HG03442 (cell line): ENCODE results near the gene AGBL2.
"Not testable (repeated sequence)": the region's sequence is repeated elsewhere in the genome, so short reads cannot be mapped to it uniquely, and the experiment has no call there.

Experiments
- ATAC-seq: cut with Tn5 transposase; IDR thresholded peaks from one replicate; pipeline ENCODE4 v1.9.1; 2021; ENCODE audit warnings: mild to moderate bottlenecking, moderate library complexity; ENCODE audit not compliant: unreplicated experiment

Gene AGBL2, protein sequence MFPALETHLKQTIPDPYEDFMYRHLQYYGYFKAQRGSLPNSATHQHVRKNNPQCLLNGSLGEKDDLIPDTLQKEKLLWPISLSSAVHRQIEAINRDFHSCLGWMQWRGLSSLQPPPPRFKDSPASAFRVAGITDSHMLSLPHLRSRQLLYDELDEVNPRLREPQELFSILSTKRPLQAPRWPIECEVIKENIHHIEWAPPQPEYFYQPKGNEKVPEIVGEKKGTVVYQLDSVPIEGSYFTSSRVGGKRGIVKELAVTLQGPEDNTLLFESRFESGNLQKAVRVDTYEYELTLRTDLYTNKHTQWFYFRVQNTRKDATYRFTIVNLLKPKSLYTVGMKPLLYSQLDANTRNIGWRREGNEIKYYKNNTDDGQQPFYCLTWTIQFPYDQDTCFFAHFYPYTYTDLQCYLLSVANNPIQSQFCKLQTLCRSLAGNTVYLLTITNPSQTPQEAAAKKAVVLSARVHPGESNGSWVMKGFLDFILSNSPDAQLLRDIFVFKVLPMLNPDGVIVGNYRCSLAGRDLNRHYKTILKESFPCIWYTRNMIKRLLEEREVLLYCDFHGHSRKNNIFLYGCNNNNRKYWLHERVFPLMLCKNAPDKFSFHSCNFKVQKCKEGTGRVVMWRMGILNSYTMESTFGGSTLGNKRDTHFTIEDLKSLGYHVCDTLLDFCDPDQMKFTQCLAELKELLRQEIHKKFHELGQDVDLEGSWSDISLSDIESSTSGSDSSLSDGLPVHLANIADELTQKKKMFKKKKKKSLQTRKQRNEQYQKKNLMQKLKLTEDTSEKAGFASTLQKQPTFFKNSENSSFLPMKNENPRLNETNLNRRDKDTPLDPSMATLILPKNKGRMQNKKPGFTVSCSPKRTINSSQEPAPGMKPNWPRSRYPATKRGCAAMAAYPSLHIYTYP

DNA sequence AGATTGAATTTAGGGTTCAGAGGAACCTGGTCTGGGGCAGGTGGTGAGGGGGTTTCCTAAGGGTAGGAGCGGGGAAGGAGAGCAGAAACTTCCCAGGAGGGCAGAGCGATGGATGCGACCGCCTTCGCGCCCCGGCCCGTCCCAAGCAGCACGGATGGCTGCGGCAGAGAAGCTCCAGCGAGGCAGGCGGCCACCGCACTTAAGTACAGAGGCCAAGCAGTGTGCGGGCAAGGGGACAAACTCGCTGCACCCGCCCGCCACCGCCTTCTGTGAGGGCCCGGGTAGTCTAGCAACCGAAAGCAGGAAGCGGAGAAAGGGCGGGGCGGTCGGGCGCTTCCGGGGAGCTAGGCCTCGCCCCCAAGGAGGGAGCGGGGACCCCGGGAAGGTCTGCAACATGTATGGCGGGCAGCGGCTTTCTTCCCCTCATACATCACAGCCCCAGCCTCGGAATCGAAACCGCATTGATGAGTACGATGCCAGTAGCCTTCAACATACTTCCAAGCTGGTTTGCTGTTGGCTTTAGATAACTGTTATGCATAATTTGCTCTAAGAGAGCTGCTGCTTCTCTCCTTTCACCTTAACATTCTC is at the start of gene AGBL2:
AGBL2 (minus strand) TSS at position 288 of the 588 bp plus-strand sequence. CDS start 719 bp downstream, outside the sequence.
- peak; percentile 97 for ATAC-seq

DNA sequence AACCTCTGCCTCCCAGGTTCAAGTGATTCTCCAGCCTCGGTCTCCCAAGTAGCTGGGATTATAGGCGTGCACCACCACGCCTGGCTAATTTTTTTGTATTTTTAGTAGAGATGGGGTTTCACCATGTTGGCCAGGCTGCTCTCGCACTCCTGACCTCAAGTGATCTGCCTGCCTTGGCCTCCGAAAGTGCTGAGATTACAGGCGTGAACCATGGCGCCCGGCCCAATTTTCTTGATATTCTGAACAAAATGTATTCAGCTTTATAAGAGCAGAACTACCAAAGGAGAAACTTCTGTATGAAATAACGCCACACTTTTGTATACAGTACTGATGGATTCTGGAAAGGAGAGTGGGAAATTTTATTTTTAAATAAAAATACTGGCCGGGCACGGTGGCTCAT is 44.1 kb upstream of the AGBL2 start:
- ATAC-seq = not testable (repeated sequence)

DNA sequence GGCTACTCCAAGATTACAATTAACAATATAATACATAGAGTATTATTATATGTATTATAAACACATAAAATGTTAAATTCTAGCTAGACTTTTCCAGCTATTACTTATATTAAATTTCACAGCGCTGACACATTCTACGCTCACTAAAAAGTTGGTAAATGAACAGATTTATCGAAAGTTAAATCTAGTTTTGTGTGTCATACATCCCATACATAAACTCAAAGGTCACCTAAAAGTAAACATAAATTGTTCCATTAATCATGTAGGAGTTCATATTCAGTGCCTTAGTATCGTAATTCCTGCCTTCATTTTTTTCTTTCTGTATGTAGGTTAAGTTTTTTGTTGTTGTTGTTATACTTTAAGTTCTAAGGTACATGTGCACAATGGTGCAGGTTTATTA is 41.0 kb upstream of the AGBL2 start:
- no peak for ATAC-seq

- ATAC-seq = no peak
Observed at GRCh38 chr11:47750725-47751124, 35.6 kb upstream of the AGBL2 start.

- ATAC-seq = not testable (repeated sequence)
Observed at GRCh38 chr11:47742494-47742893, 27.3 kb upstream of the AGBL2 start.

DNA sequence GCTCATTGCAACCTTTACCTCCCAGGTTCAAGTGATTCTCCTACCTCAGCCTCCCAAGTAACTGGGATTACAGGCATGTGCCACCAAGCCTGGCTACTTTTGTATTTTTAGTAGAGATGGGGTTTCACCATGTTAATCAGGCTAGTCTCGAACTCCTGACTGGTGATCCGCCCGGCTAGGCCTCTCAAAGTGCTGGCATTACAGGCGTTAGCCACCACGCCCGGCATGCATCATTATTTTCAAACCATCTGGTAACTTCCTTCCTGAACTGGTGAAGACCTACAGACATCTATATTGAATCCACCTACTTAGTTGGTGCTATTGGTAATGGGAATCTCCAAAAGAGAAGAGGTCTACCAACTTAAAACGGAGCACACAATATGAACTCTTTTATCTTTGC is 22.6 kb upstream of the AGBL2 start:
- ATAC-seq = not testable (repeated sequence)

GRCh38 chr11:47732271-47732670 is 17.1 kb upstream of the AGBL2 start:
- ATAC-seq = no peak

- ATAC-seq = no peak
Observed at GRCh38 chr11:47731475-47731874, 16.3 kb upstream of the AGBL2 start.

DNA sequence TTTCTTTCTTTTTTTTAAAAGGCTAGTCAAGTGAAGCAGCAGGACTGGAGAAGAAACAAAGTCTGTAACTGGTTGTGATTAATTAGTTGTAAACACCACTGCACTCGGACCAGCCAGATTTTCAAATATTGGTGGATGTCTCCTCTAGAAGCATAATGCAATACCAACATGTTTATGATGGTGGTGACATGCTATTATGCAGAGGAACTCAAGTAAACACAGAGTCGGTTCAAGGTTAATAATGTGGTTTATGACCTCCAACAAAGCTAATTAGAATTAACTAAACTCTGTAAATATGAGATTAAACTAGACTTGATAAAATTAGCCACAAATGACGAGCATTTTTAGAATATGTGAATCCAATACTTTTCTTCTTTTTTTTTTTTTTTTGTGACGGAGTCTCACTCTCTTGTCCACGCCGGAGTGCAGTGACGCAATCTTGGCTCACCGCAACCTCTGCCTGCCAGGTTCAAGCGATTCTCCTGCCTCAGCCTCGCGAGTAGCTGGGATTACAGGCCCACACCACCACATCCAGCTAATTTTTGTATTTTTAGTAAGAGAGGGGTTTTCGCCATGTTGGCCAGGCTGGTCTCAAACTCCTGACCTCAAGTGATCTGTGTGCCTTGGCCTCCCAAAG is 11.8 kb upstream of the AGBL2 start:
- no peak for ATAC-seq

DNA sequence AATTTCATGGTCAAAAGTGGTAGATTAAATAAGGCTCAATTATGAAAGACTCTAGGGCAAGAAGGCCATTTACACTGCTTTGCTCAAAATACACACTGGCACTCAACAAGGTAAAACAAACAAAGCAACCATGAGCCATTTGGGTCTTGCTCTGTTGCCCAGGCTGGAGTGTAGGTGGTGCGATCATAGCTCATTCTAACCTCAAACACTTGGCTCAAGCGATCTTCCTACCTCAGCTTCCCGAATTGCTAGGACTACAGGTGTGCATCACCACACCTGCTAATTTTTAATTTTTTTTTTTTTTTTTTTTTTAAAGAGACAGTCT is 10.9 kb upstream of the AGBL2 start:
- no peak for ATAC-seq

DNA sequence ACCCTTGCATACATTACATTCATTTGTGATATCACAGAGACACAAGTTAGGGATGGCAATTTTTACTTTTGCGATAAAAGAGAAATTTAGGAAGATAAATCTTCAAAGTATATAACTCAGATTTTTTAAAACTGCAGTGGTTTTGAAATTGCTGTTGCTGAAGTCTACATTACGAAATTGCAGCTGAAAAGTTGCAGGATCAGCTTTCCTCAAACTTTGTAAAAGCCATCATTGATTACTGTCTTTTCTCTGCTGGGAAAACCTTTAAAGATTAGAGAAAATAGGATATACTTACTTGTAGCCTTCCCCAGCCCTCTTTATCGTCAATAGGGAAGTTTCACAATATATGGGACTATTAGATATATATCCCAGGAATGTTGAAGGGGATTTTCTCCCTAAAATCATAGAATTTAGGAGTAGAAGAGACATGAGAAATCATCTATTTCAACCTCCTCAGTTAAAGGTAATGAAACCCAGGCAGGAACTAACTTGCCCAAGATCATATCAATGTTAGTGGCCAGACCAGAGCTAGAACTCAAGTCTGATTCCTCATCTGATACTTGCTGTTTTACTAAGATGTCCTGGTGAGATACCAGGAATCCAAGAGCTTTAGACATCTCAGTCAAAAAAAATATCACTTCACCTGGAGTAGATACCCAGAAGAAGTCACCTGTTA is 10.4 kb upstream of the AGBL2 start:
- ATAC-seq = no peak

- no peak for ATAC-seq
Observed at GRCh38 chr11:47724041-47724729, 9.0 kb upstream of the AGBL2 start.

DNA sequence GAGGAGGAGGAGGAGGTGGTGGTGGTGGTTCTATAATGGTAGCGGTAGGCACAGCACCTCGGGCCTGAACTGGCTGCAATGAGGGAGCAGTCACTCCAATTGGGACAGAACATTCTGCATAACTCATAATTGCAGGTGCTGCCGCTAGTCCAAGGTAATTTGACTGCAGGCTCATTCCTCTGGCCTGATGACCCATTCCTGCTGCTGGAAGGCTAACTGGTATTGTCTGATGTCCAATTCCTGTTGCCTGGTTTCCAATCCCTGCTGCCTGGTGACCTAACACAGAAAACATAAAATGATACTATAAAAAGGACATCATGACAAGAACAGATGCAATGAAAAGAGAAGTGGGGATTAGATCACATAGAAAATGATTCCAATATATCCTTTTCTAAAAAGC is 7.9 kb upstream of the AGBL2 start:
- ATAC-seq = no peak

- ATAC-seq = no peak
Observed at GRCh38 chr11:47720651-47721050, 5.5 kb upstream of the AGBL2 start.

- no peak for ATAC-seq
Observed at GRCh38 chr11:47716692-47717091, 1.5 kb upstream of the AGBL2 start.

DNA sequence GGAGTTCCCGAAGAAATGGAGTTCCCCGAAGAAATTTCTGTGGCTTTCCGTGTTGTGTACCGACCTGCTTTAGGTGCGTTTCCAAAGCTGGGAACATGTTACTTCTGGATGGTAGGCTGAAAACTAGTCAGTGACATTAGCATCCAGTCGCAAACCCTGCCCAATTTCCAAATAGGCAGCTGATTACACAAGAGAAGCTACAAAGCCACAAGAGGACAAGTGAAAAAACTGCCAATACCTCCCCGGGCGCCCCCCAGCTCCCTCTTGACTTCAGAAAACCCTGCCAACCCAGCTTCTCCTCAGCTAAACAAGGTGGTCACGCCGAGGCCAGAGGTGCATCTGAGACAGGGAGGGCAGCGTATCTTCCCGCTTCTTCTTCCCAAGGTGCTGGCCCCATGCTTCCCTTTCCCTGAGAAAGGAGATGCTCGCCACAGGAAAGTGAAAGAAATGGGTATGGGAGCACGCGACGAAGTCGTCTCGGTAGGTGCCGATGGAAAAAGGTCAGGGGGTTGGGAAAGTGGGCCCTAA is 551 bp downstream of the AGBL2 start:
- ATAC-seq = peak; percentile 3

DNA sequence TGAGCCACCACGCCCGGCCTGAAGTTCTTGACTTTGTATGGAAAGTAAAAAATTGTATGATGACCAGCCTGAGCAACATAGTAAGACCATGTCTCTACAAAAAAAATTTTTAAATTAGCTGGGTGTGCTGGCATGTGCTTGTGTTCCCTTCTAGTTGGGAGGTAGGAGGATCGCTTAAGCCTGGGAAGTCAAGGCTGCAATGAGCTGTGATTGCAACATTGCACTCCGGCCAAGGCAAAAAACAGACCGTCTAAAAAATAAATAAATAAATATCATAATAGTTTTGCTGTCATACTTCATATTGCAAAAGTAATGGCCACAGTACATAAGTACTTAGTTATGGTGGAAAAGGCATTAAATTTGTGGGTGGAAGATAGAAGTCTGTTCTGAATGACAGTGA is 3.4 kb downstream of the AGBL2 start:
- ATAC-seq = no peak

DNA sequence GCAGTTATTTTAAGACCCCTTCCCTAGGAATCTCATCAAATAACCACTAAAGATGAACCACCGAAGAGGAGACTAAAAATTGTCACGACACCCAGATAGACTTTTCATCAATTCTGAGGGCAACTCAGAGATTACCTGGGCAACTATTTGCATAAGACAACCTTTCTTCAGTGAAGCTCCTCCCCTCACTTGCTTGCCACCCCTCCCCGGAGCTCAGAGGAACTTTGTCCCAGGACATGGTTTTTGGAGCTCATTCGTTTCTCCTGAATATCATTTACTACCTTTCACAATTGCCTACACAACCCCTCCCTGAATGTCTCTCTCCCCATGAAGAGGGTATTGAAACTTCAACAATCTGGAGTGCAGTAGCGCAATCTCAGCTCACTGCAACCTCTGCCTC is 3.9 kb downstream of the AGBL2 start:
- ATAC-seq = no peak

DNA sequence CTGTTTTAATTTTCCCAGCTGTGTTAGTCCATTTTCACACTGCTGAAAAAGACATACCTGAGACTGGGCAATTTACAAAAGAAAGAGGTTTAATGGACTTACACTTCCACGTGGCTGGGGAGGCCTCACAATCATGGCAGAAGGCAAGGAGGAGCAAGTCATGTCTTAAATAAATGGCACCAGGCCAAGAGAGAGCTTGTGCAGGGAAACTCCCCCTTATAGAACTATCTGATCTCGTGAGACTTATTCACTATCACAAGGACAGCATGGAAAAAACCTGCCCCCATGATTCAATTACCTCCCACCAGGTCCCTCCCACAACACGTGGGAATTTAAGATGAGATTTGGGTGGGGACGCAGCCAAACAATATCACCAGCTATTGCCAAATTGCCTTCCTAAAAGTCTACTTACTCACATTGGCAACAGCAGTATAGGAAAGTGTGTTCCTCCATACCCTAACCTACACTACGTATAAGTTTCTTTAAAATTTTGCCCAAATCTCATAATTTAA is 7.8 kb downstream of the AGBL2 start:
- not testable (repeated sequence) for ATAC-seq

- ATAC-seq = no peak
Observed at GRCh38 chr11:47705721-47706120, 9.4 kb downstream of the AGBL2 start.
